HS-27A (cell line): ENCODE data around the gene TMEM163.

Experiments
- DNase-seq: peaks from one replicate; pipeline ENCODE4 v3.0.0-alpha.2; 2012; ENCODE audit warnings: low read depth, missing footprints

The TMEM163 gene

DNA sequence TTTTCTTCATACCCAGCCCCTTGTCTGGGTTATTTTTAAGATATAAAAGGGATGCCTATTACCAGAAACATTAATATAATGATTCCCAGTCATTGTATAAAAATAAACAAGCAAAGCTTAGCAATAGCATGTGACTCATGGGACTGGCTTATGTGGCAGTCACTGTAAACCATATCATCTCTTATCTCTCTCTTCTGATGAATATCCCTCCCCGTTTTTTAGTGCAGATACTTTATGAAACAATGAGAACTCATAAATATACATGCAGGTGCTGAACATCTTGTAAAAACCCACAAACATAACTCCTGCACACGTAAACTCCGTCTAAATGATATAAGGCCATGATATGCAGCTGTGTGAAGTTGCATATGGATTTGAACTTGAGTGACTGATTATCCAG lies 310.0 kb downstream of the TMEM163 start:
- DNase-seq, result no peak

DNA sequence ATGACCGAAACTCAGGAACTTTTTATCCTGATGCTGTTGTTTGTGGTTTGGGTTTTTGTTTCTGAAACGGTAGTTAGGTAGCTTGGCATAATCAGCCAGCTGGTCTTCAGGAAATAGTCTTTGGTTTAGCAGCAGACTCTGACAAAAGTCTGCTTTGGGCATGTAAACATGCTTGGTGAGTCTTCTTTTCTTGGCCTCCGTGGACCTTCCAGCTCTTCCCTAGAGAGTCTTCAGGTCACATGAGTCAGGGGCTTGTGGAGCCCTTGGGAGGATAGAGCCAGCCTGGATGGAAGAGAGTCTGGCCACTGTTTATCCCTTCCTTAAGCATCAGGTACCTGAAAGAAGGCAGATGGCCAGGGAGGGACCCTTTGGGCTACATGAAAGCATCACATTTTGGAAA lies 310.4 kb downstream of the TMEM163 start:
- DNase-seq, result no peak

DNA sequence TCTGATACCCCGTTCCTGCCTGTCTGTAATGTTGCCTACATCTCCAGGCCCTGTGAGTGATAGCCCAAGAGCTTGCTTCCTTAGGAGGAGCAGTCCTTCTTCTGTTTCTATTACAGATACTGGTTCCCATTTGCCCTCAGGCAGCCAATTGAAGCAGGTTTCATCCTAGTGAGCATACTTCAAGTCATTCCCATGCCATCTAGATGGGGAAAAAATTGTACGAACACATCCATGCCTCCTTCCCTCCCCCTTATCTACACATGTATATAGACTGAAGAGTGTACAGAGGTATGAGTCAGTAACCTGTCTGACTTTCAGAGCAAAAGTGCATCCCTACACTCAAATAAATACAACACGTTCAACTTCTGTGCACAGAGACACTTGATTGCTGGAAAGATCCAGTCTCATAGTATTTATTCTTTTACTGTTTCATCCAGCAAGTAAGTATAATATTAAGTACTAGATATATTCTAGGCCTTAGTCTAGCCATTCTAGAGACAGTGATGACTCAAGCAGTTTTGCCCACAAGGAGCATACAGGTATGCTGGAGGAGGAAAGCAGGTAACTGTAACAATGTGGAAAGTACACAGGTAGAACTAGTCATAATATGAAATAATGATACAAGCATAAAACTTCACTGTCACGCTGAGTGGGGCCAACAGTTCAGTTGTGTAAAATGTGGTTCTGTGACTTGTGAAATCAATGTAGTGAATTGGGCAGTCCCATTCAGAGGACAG lies 311.5 kb downstream of the TMEM163 start:
- DNase-seq, result no peak

DNA sequence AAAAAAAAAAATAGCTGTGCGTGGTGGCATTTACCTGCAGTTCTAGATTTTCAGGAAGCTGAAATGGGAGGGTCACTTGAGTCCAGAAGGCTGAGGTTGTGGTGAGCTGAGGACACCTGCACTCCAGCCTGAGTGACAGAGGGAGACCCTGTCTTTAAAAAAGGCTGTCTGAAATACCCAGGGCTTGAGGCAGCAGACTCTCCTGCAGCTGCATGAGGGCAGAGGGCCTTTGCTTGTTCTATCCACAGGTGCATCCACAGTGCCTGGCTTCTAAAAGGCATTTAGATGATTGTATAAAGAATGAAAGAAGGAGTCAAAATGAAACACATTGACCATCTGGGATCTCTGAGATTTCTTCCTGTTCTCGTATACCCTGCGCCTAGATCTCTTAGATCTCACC lies 312.1 kb downstream of the TMEM163 start:
- no peak for DNase-seq

DNA sequence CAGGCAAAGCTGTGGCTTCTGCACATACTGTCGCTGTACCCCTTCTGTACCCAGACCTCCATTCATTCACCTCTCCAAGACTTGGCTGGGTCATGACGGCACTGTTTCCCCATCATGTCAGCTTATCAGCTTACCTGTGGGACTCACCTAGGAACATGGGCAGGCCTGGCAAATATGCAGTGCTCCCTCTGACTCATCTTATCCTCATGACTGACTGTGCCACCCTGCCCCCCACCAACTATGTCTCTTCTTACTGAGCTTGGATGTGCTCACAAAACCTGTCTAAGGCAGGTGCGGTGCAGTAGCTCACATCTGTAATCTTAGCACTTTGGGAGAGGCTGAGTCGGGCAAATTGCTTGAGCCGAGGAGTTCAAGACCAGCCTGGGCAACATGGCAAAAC lies 312.5 kb downstream of the TMEM163 start:
- no peak for DNase-seq
